HG03460 (cell line): ENCODE measurements around the gene OGDH.

Source experiments
- ATAC-seq: cut with Tn5 transposase; IDR thresholded peaks from one replicate; pipeline ENCODE4 v1.9.1; 2021; ENCODE audit not compliant: unreplicated experiment

The OGDH gene

GRCh38 chr7:44636926-44637325 lies 30.5 kb downstream of the OGDH start:
- ATAC-seq, result no peak

- peak; percentile 36 for ATAC-seq
These were observed 31.6 kb downstream of the OGDH start for GRCh38 chr7:44637788-44638594.

DNA sequence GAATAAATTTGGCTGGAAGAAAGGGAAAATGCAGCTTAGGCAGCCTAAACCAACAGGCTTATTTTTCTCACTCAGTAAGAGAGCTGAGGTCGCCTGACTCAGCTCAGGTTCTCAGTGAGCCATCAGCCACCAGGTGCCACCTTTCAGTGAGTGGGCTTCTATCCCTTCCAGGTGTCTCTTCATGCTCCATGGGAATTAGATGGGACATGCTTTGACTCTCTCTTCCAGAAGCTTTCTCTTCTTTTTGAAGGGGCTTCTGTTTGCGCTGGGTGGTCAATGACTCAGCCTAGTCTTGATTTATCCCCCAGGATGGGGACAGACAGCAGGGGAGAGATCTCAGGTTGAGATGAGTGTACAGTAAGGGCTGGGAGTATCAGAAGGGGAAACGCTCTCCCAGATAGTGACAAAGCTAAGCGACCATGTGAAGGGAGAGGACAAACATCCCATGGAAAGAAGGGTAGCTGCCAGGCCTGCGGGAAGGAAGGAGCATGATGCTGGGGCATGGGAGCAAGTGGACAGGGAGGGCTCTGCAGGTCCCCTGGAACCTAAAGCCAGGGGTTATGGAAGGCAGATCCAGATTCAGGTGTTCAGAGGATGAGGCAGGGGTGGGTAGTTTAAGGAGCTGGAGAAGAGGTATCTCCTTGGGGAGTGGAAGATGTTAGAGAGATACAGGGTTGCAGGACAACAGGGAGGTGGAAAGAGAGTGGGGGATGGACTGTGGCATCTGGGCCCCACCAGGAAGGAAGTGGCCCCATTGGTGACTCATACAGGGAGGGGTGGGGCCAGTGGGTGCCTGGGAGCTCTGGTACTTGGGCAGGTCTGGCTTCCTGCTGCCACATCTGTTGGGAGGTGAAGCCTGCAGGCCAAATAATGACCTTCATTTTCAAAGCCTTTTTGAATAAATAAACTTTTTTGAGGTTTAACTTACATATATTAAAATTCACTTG lies 32.5 kb downstream of the OGDH start:
- ATAC-seq, result peak; percentile 84

GRCh38 chr7:44639671-44640321 lies 33.4 kb downstream of the OGDH start:
- no peak for ATAC-seq

DNA sequence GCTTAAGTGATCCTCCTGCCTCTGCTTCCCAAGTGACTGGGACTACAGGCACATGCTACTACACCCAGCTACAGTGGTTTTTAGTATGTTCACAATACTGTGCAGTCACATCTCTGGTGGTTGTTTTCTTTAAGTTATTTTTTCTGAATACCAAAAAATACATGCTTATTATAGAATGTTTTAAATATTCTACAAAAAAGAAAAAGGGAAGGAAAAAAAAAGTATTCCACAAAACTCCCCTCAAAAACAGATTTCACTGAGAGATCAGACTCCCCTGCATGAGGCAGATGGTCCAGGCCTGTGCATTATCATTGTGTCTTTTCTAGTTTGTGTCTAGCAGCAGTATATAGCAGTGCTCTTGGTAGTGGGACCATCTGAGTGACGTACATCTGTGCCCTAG lies 36.8 kb downstream of the OGDH start:
- no peak for ATAC-seq

- no peak for ATAC-seq
These were observed 38.8 kb downstream of the OGDH start for GRCh38 chr7:44645254-44645653.

DNA sequence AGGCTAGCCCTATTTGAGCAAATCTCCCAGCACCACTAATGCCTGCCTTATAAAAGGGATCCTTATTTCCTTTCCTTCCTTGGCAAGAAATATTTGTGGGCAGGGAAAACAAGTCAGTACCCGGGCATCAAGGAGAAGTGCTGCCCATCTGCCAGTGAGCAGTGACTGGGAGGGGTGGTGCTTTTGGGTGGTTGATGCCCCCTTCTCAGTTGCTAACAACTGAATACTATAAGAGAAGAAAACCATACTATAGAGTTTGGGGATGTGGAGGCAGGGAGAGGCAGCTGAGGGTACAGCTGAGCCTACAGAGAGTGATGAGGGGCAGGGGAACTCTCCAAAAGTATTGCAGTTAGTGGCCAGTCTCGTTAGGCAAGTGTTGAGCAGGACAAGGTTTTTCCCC lies 39.3 kb downstream of the OGDH start:
- ATAC-seq, result no peak

GRCh38 chr7:44646176-44646920 lies 39.9 kb downstream of the OGDH start:
- no peak for ATAC-seq

DNA sequence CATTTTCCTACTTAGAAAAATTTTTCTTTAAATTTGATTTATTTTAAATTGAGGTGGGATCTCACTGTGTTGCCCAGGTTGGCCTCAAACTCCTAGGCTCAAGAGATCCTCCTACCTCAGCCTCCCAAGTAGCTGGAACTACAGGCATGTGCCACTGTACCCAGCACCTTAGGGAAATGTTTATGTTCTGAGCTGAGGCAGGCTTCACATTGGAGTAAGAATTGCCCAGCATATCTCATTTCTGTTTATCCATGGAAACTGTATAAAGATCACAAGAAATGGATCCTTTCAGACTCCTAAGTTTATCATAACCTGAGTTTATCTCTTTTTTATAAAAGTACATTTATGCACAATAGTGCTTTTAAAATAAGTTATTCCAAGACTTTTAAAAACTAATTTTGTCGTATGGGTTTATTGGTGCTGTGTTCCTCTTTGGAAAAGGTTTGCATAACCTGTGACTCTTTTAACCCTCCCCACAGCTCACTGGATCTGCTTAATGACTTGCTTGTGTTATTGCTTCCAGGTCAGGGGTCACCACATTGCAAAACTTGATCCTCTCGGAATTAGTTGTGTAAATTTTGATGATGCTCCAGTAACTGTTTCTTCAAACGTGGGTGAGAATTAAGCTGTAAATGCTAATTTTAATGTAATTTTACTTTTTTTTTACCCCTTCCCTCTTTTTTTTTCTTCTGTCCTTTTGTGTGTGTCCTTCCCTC lies 40.7 kb downstream of the OGDH start:
- ATAC-seq, result no peak

DNA sequence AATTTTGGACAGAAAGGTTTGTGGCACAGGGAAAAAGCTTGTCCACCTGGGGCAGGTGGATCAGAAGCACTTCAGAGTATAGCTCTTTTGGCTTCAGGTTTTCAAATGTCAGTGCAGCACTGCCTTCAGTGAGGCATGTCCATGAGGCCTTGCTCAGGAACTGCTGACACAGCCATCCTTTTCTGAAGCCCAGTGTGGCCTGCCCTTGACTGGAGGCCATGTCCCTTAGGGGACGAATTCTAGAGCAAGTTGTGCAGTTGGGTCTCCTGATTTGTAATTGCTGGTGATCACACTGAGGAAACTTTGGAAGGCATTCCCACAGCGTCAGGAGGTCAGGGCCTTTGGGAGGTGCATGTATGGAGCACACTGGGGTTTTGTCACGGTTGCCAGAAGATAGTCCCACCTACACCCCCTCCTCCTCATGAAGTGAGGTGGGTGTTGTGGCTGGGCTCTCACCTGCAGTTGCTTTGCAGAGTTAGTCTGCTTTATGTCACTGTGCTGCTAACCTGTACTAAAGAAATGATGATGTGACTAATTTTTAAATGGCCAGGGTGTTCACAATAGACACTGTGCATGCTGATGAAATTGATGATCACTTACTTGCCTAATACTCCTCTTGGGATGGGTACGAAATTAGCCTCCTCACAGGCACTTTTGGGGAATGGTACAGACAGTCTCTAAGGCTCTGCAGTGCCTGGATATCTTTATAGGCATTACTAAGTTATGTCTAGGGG lies 41.7 kb downstream of the OGDH start:
- no peak for ATAC-seq

DNA sequence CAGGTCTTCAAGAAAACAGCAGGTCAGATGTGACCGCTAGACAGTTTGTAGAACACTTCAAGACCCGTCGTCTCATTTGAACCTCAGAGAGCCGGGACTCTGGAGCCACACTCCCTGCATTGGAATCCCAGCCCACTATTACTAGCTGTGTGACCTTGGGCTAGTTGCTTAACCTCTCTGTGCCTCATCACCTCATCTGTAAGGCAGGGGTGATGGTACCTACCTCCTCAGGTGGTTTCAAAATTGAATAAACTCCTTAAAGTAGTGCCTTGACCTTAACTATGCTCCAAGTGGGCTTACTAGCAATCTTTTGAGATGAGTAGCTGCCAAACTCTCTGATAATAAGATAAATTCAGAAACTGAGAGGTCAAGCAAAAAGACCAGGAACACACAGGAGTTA lies 43.8 kb downstream of the OGDH start:
- no peak for ATAC-seq

GRCh38 chr7:44650772-44651171 lies 44.3 kb downstream of the OGDH start:
- ATAC-seq, result no peak

- no peak for ATAC-seq
These were observed 46.1 kb downstream of the OGDH start for GRCh38 chr7:44652535-44652934.

DNA sequence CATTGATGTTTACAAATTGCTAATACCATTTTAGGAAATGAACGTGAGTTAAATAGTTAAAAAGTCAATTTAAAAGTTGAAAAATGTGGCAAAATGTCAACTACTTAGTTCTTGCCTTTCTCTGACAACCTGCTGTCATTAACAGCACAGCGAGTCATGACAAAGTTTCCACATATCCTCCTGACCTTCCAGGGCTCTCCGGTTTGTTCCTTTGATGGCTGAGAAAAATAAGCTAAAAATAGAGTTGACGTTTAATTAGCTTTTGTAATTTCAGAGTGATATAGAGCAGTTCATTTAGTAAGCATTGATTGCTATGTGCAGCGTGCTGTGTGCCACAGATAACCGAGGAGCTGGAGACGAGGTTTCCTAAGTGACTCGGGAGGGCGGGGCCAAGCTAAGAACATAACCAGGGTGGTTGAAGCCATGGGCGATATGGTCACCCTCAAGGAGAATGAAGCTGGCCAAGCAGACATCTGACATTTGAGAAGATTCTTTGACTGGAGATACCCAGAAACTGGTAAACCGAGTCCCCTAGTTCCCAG lies 47.9 kb downstream of the OGDH start:
- no peak for ATAC-seq

DNA sequence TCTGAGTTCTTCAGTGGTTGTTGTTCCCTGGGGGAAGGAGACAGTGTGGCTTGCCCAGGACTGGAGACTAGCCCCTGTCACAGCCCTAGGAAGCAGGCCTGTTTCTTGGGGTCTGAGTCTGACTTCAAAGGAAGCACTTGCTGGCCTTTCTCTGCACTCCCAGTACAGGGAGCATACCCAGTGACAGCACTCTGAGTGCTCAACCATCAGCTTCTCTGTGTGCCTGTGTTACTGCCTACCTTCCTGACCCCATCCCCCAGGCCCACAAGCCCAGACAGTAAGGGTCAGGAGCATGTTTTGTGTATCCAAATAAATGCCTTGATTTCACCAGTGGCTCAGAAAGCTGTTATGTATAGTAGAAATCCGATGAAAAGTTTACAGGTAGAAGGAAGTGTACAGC lies 48.9 kb downstream of the OGDH start:
- no peak for ATAC-seq

- no peak for ATAC-seq
These were observed 52.6 kb downstream of the OGDH start for GRCh38 chr7:44658979-44659378.

DNA sequence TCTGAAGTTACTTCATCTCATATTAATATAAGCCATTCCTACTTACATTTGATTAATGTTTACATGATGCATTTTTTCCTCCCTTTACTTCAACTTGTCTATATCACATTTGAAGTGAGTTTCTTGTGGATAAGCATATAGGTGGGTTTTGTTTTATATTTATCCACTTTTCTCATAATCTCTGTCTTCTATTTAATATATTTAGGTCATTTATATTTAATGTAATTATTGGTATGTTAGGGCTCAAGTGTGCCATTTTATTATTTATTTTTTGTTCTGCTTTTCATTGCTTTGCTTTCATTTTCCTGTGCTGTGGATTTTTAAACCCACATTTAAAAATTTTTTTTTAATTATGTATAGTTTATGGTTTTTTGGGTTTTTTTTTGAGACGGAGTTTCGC lies 54.8 kb downstream of the OGDH start:
- no peak for ATAC-seq

DNA sequence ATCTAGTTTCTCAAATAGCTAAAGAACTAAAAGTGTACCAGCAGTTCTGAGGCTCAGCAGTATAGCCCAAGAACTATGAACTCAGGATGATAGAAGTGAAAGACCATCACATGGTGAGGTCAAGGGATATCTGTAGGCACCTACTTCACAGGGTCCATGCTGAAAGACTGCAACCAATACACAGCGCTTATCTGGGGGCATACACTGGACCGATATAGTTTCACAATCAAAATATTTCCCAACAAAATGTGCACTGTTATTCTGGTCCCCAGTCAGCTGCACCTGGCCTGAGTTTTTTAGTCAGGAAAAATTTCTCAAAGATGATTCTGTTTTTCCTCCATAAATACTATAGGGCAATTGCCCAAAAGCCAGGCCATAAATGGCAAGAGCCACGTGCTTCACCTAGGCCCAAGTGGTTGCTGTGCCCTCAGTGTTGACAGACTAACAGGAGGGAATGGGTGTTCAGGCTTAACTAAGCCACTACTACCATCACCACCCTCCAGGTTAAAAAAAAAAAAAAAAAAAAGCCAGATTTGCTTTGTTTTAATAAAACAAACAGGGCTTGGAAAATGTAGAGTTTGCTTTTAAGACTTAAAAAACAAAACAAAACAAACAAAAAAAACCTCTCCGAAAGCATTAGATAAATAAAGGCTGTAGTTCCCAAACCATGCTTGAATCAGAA lies 58.5 kb downstream of the OGDH start:
- no peak for ATAC-seq
